Endothelial cell of umbilical vein (primary cell): ENCODE data around the gene CELF3. TPM values are rescaled to one million over a fixed set of nuclear protein-coding genes. Genes with fewer than 3 reads are reported as not detected.
A peak's percentile ranks its signal among the peaks of the same experiment; 100 is the strongest.

Experiments
- BruUV-seq: library from RNA; stranded (reverse); fragments of 400-500 nt; replicated peaks from 2 replicates; lab custom pipeline; 2021; lab: Mats Ljungman, UMichigan
- CTCF ChIA-PET: fragments of 300-600, 350-600 bp; sonication (Branson Sonifier 250); formaldehyde crosslinking; loops from one replicate; lab custom pipeline; 2021; ENCODE audit warnings: antibody characterized with exemption, inconsistent platforms; lab: Charles Lee
- POLR2A ChIA-PET: fragments of 300-600, 350-600 bp; sonication (Branson Sonifier 250); formaldehyde crosslinking; loops from one replicate; lab custom pipeline; 2021; ENCODE audit warnings: antibody characterized with exemption, inconsistent platforms; lab: Charles Lee
- DNase-seq: peaks from one replicate; pipeline ENCODE4 v3.0.0-alpha.2; 2011; ENCODE audit warnings: low read depth, low spot score
- FAIRE-seq: peaks from 2 replicates; lab custom pipeline; 2011; peaks lifted over from hg19 to GRCh38; lab: Jason Lieb, UNC
- H2AFZ ChIP-seq: 2 replicates; pipeline ENCODE4 v1.6.0; 2012; ENCODE audit warnings: low read depth, low read length, control low read depth, inconsistent platforms
- H3K27ac ChIP-seq: 2 replicates; pipeline ENCODE4 v1.5.1; 2011; ENCODE audit warnings: low read depth, mild to moderate bottlenecking, control low read depth, low read length, moderate library complexity; ENCODE audit not compliant: insufficient read depth
- H3K27me3 ChIP-seq, 2 experiments: 2 replicates each; pipeline versions ENCODE4 v1.6.0 to v1.6.1; 2011; ENCODE audit warnings: low read length in 2 of 2, mixed read lengths in 1 of 2; ENCODE audit not compliant: control insufficient read depth in 2 of 2, insufficient read depth in 2 of 2
- H3K36me3 ChIP-seq, 2 experiments: 2 replicates in 1 of 2; 3 replicates in 1 of 2; pipeline ENCODE4 v1.5.1; 2011; ENCODE audit warnings: low read length in 2 of 2, mild to moderate bottlenecking in 1 of 2, moderate library complexity in 1 of 2; ENCODE audit not compliant: control insufficient read depth in 2 of 2, insufficient read depth in 2 of 2; ENCODE audit errors: extremely low read depth in 1 of 2
- H3K4me1 ChIP-seq: 3 replicates; pipeline ENCODE4 v1.5.1; 2011; ENCODE audit warnings: mild to moderate bottlenecking, low read length; ENCODE audit not compliant: control insufficient read depth, insufficient read depth; ENCODE audit errors: extremely low read depth
- H3K4me2 ChIP-seq: 2 replicates; pipeline ENCODE4 v1.6.1; 2011; ENCODE audit warnings: low read length, control low read depth, mixed read lengths; ENCODE audit not compliant: insufficient read depth
- H3K4me3 ChIP-seq, 3 experiments: fragments of 200-600 bp in 1 of 3; sonication (generic), shearing (Covaris generic) in 1 of 3; replicated peaks in 1 of 3; 2 replicates each; pipeline ENCODE4 v1.5.1; 2011 to 2016; ENCODE audit warnings: control low read depth in 3 of 3, low read length in 3 of 3, mild to moderate bottlenecking in 2 of 3, inconsistent platforms in 1 of 3, low read depth in 1 of 3, moderate library complexity in 1 of 3; ENCODE audit not compliant: insufficient read depth in 1 of 3
- H3K79me2 ChIP-seq: 2 replicates; pipeline ENCODE4 v1.6.0; 2012; ENCODE audit warnings: low read length, inconsistent platforms; ENCODE audit not compliant: control insufficient read depth, insufficient read depth
- H3K9ac ChIP-seq: replicated peaks from 2 replicates; pipeline ENCODE3; 2011; ENCODE audit warnings: low read length, control low read depth; ENCODE audit not compliant: insufficient read depth; ENCODE audit errors: extremely low read depth
- H3K9me1 ChIP-seq: replicated peaks from 3 replicates; pipeline ENCODE4 v1.6.0; 2011; ENCODE audit warnings: mild to moderate bottlenecking, low read length; ENCODE audit not compliant: control insufficient read depth, insufficient read depth; ENCODE audit errors: extremely low read depth
- H3K9me3 ChIP-seq: replicated peaks from 2 replicates; pipeline ENCODE4 v1.5.1; 2012; ENCODE audit warnings: low read length, inconsistent platforms; ENCODE audit not compliant: control insufficient read depth, insufficient read depth
- H4K20me1 ChIP-seq: replicated peaks from 2 replicates; pipeline ENCODE3; 2011; ENCODE audit warnings: mild to moderate bottlenecking, low read length; ENCODE audit not compliant: control insufficient read depth, insufficient read depth; ENCODE audit errors: extremely low read depth
- CTCF ChIP-seq, 2 donors: IDR thresholded peaks; 1 replicate in 1 of 2; 2 replicates in 1 of 2; pipeline ENCODE4 v1.5.1; 2011; ENCODE audit warnings: low read length in 2 of 2, mild to moderate bottlenecking in 2 of 2, moderate library complexity in 2 of 2, control low read depth in 1 of 2, inconsistent platforms in 1 of 2, low read depth in 1 of 2; ENCODE audit not compliant: insufficient read depth in 1 of 2; ENCODE audit errors: extremely low read depth in 1 of 2
- EZH2 ChIP-seq: IDR thresholded peaks from 2 replicates; pipeline ENCODE4 v1.6.1; 2012; ENCODE audit warnings: borderline replicate concordance, low read depth, mild to moderate bottlenecking, moderate library complexity, low read length, inconsistent platforms; ENCODE audit not compliant: severe bottlenecking
- FOS ChIP-seq: IDR thresholded peaks from 2 replicates; pipeline ENCODE4 v1.6.1; 2011; ENCODE audit warnings: mild to moderate bottlenecking, low read length, moderate library complexity, borderline replicate concordance; ENCODE audit not compliant: insufficient read depth
- GATA2 ChIP-seq: IDR thresholded peaks from 2 replicates; pipeline ENCODE4 v1.7.0; 2011; ENCODE audit warnings: low read depth, mild to moderate bottlenecking, moderate library complexity, mixed read lengths, low read length; ENCODE audit not compliant: insufficient read length, insufficient read depth
- JUN ChIP-seq: IDR thresholded peaks from 2 replicates; pipeline ENCODE4 v1.6.1; 2011; ENCODE audit warnings: borderline replicate concordance, low read depth; ENCODE audit not compliant: insufficient read length, insufficient read depth
- MAX ChIP-seq: IDR thresholded peaks from 2 replicates; pipeline ENCODE4 v1.6.1; 2011; ENCODE audit not compliant: insufficient read depth, insufficient read length
- MYC ChIP-seq: IDR thresholded peaks from one replicate; pipeline ENCODE4 v1.6.1; 2011; ENCODE audit warnings: mild to moderate bottlenecking, low read depth, low read length
- POLR2A ChIP-seq: IDR thresholded peaks from 2 replicates; pipeline ENCODE4 v1.6.1; 2012; ENCODE audit warnings: low read depth, mild to moderate bottlenecking, control low read depth, low read length
- POLR2AphosphoS5 ChIP-seq: IDR thresholded peaks from 2 replicates; pipeline ENCODE4 v1.6.1; 2012; ENCODE audit warnings: low read depth, mild to moderate bottlenecking, control low read depth, low read length, moderate library complexity; ENCODE audit not compliant: insufficient read depth
- dilution Hi-C: fragments of 300-500 bp; cut with MboI; formaldehyde crosslinking; loops from one replicate; pipeline ENCODE4 v1.15.0; 2019; ENCODE audit warnings: low sequenced_read_pairs; ENCODE audit not compliant: extremely low pct_ligation_motif_present
- intact Hi-C: fragments of 100-400 bp; cut with micrococcal nuclease; formaldehyde crosslinking; loops from one replicate; pipeline ENCODE4 v1.10.0; 2022
- polyA plus RNA-seq, 4 experiments: library from polyadenylated mRNA; depleted of rRNA in 3 of 4; stranded (reverse) in 3 of 4; unstranded in 1 of 4; fragments of >200 nt; gene quantifications; 2 replicates each; pipeline versions ENCODE4 v1.2.1 to v1.2.3, GENCODE V29; 2011 to 2012; ENCODE audit warnings: missing spikeins in 1 of 4
- total RNA-seq: library from RNA; stranded (reverse); gene quantifications from 2 replicates; pipeline ENCODE4 v1.2.3, GENCODE V29; 2021

The CELF3 gene
- total and polyA plus RNA-seq, 2 donors (not counting 3 experiments of a cell fraction or from before 2014, with no cell fraction given) = not detected

GRCh38 chr1:151710187-151710840 is 6.3 kb downstream of the CELF3 start:
- H4K20me1 ChIP-seq = no peaks in the 10 kb centered on the region
- no peaks in the 10 kb centered on the region for H3K79me2 ChIP-seq
- H3K9ac ChIP-seq = no peak overlapping the region
- no peaks in the 10 kb centered on the region for H3K9me3 ChIP-seq
- CTCF ChIA-PET = no interaction called here
- H3K4me2 ChIP-seq = no peak overlapping the region
- no peak for TF ChIP-seq POLR2AphosphoS5
- peak; percentile 27 for TF ChIP-seq JUN
- POLR2A ChIA-PET = no interaction called here
- BruUV-seq = no TSS peak
- H3K4me3 ChIP-seq = no peak overlapping the region
- no peaks in the 10 kb centered on the region for H3K9me1 ChIP-seq
- no peaks in the 10 kb centered on the region for H3K36me3 ChIP-seq
- H3K27me3 ChIP-seq = peaks cover under 1 to 11% of the 10 kb centered on the region in 2 experiments
- no peak for FAIRE-seq
- intact Hi-C loops (no loop called here), dilution Hi-C loops (no loop called here)
- H3K4me1 ChIP-seq = no peaks in the 10 kb centered on the region
- no peak for DNase-seq
- no peak overlapping the region for H3K27ac ChIP-seq
- H2AFZ ChIP-seq = no peak overlapping the region

- Histone ChIP-seq H3K4me3 (no peak overlapping the region), H4K20me1 (no peaks in the 10 kb centered on the region), H3K27me3 (no peaks in the 10 kb centered on the region), H3K79me2 (no peaks in the 10 kb centered on the region), H3K4me1 (peaks cover under 1% of the 10 kb centered on the region), H3K4me2 (no peak overlapping the region), H3K9ac (no peak overlapping the region), H3K9me1 (no peaks in the 10 kb centered on the region), H3K27ac (no peak overlapping the region), H2AFZ (no peak overlapping the region), H3K36me3 (no peaks in the 10 kb centered on the region), H3K9me3 (no peaks in the 10 kb centered on the region)
- TF ChIP-seq EZH2 = no peak
- TF ChIP-seq MYC = no peak
- TF ChIP-seq FOS = no peak
- TF ChIP-seq POLR2A = no peak
- no peak for TF ChIP-seq JUN
- no peak for TF ChIP-seq MAX
- TF ChIP-seq CTCF (IDR thresholded peaks at IDR 0.05; ENCODE audit: extremely low read depth in 1 of 2, insufficient read depth in 1 of 2, low read depth in 1 of 2, low read length in 2 of 2) = no peak
- TF ChIP-seq POLR2AphosphoS5 = no peak
- no peak for TF ChIP-seq GATA2
- intact Hi-C loops = no loop called here
- CTCF ChIA-PET = interaction anchor here (1.0 to 1.9 kb wide), 4 partner anchors 11 to 35 kb away, joined by 3 to 6 read pairs (median 3); partner anchors contain the start of gene RIIAD1
- POLR2A ChIA-PET = no interaction called here
- DNase-seq = no peak
- dilution Hi-C loops = no loop called here
- no TSS peak for BruUV-seq
- no peak for FAIRE-seq
These were observed 7.7 kb downstream of the CELF3 start for GRCh38 chr1:151708891-151709290.
